ENCODE data around the gene ARL15.

The ARL15 gene

GRCh38 chr5:54215233-54215736, 95.1 kb downstream of the ARL15 start:
- no peak for DNase-seq (ENCODE audit: low read depth)
- no peak for TF ChIP-seq CTCF (IDR thresholded peaks at IDR 0.05; ENCODE audit: low read length, missing control alignments)
- H3K4me3 ChIP-seq (replicated peaks; ENCODE audit: low read depth, low read length), result no peak overlapping the region

GRCh38 chr5:54214722-54215121, 95.7 kb downstream of the ARL15 start:
- no peak for TF ChIP-seq CTCF (IDR thresholded peaks at IDR 0.05; ENCODE audit: low read length, missing control alignments)
- DNase-seq (ENCODE audit: low read depth), result no peak

GRCh38 chr5:54212331-54212730, 98.0 kb downstream of the ARL15 start:
- no peak for DNase-seq (ENCODE audit: low read depth)
- no peak for TF ChIP-seq CTCF (IDR thresholded peaks at IDR 0.05; ENCODE audit: low read length, missing control alignments)
- H3K4me3 ChIP-seq (replicated peaks; ENCODE audit: low read depth, low read length), result no peak overlapping the region

More at GRCh38 chr5:54214722-54215121, 95.7 kb downstream of the ARL15 start:
- no peak overlapping the region for H3K4me3 ChIP-seq (replicated peaks; ENCODE audit: low read depth, low read length)

- H3K4me3 ChIP-seq (replicated peaks; ENCODE audit: low read depth, low read length), result no peak overlapping the region
- DNase-seq (ENCODE audit: low read depth), result no peak
- TF ChIP-seq CTCF (IDR thresholded peaks at IDR 0.05; ENCODE audit: low read length, missing control alignments), result no peak
Observed at GRCh38 chr5:54211912-54212311, 98.5 kb downstream of the ARL15 start.

- no peak for DNase-seq (ENCODE audit: low read depth)
- no peak overlapping the region for H3K4me3 ChIP-seq (replicated peaks; ENCODE audit: low read depth, low read length)
- TF ChIP-seq CTCF (IDR thresholded peaks at IDR 0.05; ENCODE audit: low read length, missing control alignments), result no peak
Observed at GRCh38 chr5:54207566-54207965, 102.8 kb downstream of the ARL15 start.

GRCh38 chr5:54206580-54207229, 103.7 kb downstream of the ARL15 start:
- no peak overlapping the region for H3K4me3 ChIP-seq (replicated peaks; ENCODE audit: low read depth, low read length)
- TF ChIP-seq CTCF (IDR thresholded peaks at IDR 0.05; ENCODE audit: low read length, missing control alignments), result no peak
- DNase-seq (ENCODE audit: low read depth), result no peak

- no peak for TF ChIP-seq CTCF (IDR thresholded peaks at IDR 0.05; ENCODE audit: low read length, missing control alignments)
- no peak for DNase-seq (ENCODE audit: low read depth)
Observed at GRCh38 chr5:54205918-54206317, 104.5 kb downstream of the ARL15 start.

More at GRCh38 chr5:54205918-54206317, 104.5 kb downstream of the ARL15 start:
- H3K4me3 ChIP-seq (replicated peaks; ENCODE audit: low read depth, low read length), result no peak overlapping the region

Data from fibroblast of pulmonary artery (primary cell).